Stimulated activated naive B cell treated with anti-CD40 and anti-IgM and Interleukin-4, amounts not matched to agents 10 μg/mL and 1 μg/mL and 100 μg/mL, for 72 hours (primary cell): ENCODE results near the gene CCDC93.

ENCODE experiments used
- ATAC-seq, 2 donors: fragments of 150-1000 bp; cut with Tn5 transposase; replicated peaks; 2 replicates each; pipeline ENCODE4 v1.10.0; 2021; ENCODE audit warnings: moderate library complexity in 1 of 2
- DNase-seq: peaks from one replicate; pipeline ENCODE4 v3.0.0; 2021
- H3K27ac Mint-ChIP-seq: one replicate; pipeline ENCODE4 v1.8.0; 2022; ENCODE audit warnings: mild to moderate bottlenecking, mixed read lengths
- H3K27me3 Mint-ChIP-seq, 2 donors: one replicate each; pipeline ENCODE4 v1.8.0; 2022; ENCODE audit warnings: mixed read lengths in 2 of 2
- H3K36me3 Mint-ChIP-seq, 2 donors: one replicate each; pipeline ENCODE4 v1.8.0; 2022; ENCODE audit warnings: mixed read lengths in 2 of 2, mild to moderate bottlenecking in 1 of 2
- H3K4me1 Mint-ChIP-seq, 2 donors: one replicate each; pipeline ENCODE4 v1.8.0; 2022; ENCODE audit warnings: mixed read lengths in 2 of 2, mild to moderate bottlenecking in 1 of 2
- H3K4me3 Mint-ChIP-seq, 2 donors: one replicate each; pipeline ENCODE4 v1.8.0; 2022; ENCODE audit warnings: mild to moderate bottlenecking in 2 of 2, mixed read lengths in 2 of 2, moderate library complexity in 1 of 2
- H3K9me3 Mint-ChIP-seq, 2 donors: one replicate each; pipeline ENCODE4 v1.8.0; 2022; ENCODE audit warnings: mixed read lengths in 2 of 2, mild to moderate bottlenecking in 1 of 2

CCDC93 gene

DNA sequence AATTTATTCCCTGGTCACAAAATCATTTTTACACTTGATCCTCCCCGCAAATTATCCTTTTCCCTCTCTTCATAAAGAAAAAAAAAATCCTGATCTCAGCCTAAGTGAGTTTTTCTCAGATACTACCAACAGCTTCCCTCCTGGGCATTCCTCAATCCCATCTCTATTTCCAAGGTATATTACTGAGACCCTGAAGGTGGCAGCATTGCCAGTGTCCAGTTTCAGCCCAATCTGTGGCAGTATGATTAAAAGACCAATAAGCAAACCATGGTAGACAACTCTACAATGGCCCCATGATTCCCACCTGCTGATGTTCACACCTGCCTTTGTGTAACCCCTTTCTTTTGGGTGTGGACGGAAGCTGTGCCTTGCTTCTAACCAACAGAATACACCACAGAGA, 45.1 kb downstream of the CCDC93 start:
- no peaks in the 10 kb centered on the region for H3K27me3 Mint-ChIP-seq
- no peaks in the 10 kb centered on the region for H3K9me3 Mint-ChIP-seq
- ATAC-seq (no peak), DNase-seq (no peak)
- peaks cover 3 to 10% of the 10 kb centered on the region in 2 donors for H3K4me1 Mint-ChIP-seq
- H3K36me3 Mint-ChIP-seq, result peaks cover 34 to 56% of the 10 kb centered on the region in 2 donors
- no peak overlapping the region for H3K27ac Mint-ChIP-seq
- H3K4me3 Mint-ChIP-seq, result no peak overlapping the region

- DNase-seq (no peak), ATAC-seq (no peak)
- peaks cover 37 to 59% of the 10 kb centered on the region in 2 donors for H3K36me3 Mint-ChIP-seq
- H3K9me3 Mint-ChIP-seq, result no peaks in the 10 kb centered on the region
- H3K27ac Mint-ChIP-seq, result no peak overlapping the region
- H3K4me1 Mint-ChIP-seq, result peaks cover 3 to 10% of the 10 kb centered on the region in 2 donors
- no peaks in the 10 kb centered on the region for H3K27me3 Mint-ChIP-seq
- H3K4me3 Mint-ChIP-seq, result no peak overlapping the region
Observed at GRCh38 chr2:117967977-117968718, 45.7 kb downstream of the CCDC93 start.

GRCh38 chr2:117963446-117963845, 50.4 kb downstream of the CCDC93 start:
- Mint-ChIP-seq H3K36me3 (peaks cover 19 to 48% of the 10 kb centered on the region in 2 donors), H3K9me3 (no peaks in the 10 kb centered on the region), H3K27ac (peak overlapping the region; percentile 2), H3K4me3 (no peak overlapping the region), H3K27me3 (no peaks in the 10 kb centered on the region), H3K4me1 (peaks cover 0 to 6% of the 10 kb centered on the region in 2 donors)
- ATAC-seq (no peak), DNase-seq (no peak)

GRCh38 chr2:117961201-117961600, 52.7 kb downstream of the CCDC93 start:
- no peaks in the 10 kb centered on the region for H3K9me3 Mint-ChIP-seq
- no peak overlapping the region for H3K27ac Mint-ChIP-seq
- no peak for ATAC-seq
- no peaks in the 10 kb centered on the region for H3K27me3 Mint-ChIP-seq
- DNase-seq, result no peak
- no peaks in the 10 kb centered on the region for H3K4me1 Mint-ChIP-seq
- H3K36me3 Mint-ChIP-seq, result peaks cover 34 to 62% of the 10 kb centered on the region in 2 donors
- H3K4me3 Mint-ChIP-seq, result no peak overlapping the region

GRCh38 chr2:117960231-117960630, 53.6 kb downstream of the CCDC93 start:
- Mint-ChIP-seq H3K4me3 (no peak overlapping the region), H3K36me3 (peaks cover 34 to 60% of the 10 kb centered on the region in 2 donors), H3K27ac (no peak overlapping the region), H3K9me3 (no peaks in the 10 kb centered on the region), H3K27me3 (no peaks in the 10 kb centered on the region), H3K4me1 (no peaks in the 10 kb centered on the region)
- DNase-seq (no peak), ATAC-seq (no peak)

- Mint-ChIP-seq H3K4me3 (no peak overlapping the region), H3K36me3 (peaks cover 31 to 62% of the 10 kb centered on the region in 2 donors), H3K9me3 (no peaks in the 10 kb centered on the region), H3K27me3 (no peaks in the 10 kb centered on the region), H3K4me1 (no peaks in the 10 kb centered on the region), H3K27ac (no peak overlapping the region)
- no peak for ATAC-seq
- DNase-seq, result no peak
Observed at GRCh38 chr2:117958186-117958585, 55.7 kb downstream of the CCDC93 start.

DNA sequence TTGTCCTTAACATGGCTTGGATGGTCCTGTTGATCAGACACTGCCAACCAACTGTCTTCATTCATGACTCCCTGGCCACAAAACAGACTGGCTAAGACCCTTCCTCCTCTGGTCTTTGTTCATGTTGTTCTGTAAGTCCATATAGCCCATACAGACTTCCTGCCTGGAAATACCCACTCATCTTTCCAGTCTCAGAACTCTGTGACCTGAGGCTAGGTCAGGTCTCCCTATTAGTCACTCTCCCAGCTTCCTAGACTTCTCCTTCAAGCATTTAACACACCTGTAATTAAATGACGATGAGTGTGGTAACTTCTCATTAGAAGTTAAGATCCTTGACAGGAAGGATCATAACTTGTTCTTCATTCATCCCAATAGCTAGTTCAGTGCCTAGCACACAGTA, 56.3 kb downstream of the CCDC93 start:
- H3K9me3 Mint-ChIP-seq, result no peaks in the 10 kb centered on the region
- no peak overlapping the region for H3K4me3 Mint-ChIP-seq
- no peaks in the 10 kb centered on the region for H3K27me3 Mint-ChIP-seq
- no peaks in the 10 kb centered on the region for H3K4me1 Mint-ChIP-seq
- no peak overlapping the region for H3K27ac Mint-ChIP-seq
- ATAC-seq, result no peak
- no peak for DNase-seq
- H3K36me3 Mint-ChIP-seq, result peaks cover 28 to 60% of the 10 kb centered on the region in 2 donors

DNA sequence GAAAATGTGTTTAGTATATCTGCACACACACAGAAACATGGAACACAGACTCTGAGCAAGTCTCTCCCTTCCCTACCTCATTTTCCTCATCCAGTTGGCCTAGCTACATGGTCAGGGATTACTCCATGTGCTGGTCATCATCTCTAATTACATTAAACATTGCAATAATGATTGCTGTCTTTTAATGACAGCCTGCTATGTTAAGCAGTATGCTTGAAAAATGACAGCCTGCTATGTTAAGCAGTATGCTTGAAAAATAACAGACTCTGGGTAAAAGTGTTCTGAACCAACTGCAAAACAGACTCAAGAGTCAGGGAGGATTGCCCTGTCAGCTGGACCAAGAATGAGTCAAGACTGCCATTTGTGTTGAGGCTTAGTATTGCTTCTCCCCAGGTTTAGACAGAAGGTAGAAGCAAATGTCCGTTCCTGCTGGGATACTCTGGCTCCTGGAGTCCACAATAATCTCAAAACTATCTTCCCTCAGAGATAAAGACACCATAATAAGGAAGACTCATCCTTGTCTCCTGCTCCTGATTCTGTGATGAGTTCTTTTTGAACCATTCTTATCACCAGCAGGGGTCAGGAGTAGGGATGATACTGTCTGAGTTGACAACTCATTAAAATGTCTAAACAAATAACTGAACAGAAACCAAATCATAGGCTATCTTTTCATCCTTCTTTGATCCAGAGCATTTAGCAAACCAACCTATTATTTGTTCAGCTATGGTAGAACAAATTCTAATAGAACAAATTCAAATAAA, 57.7 kb downstream of the CCDC93 start:
- Mint-ChIP-seq H3K4me1 (no peaks in the 10 kb centered on the region), H3K9me3 (no peaks in the 10 kb centered on the region), H3K4me3 (no peak overlapping the region), H3K36me3 (peaks cover 32 to 64% of the 10 kb centered on the region in 2 donors), H3K27me3 (no peaks in the 10 kb centered on the region), H3K27ac (no peak overlapping the region)
- ATAC-seq (no peak), DNase-seq (no peak)

GRCh38 chr2:117953231-117953630, 60.6 kb downstream of the CCDC93 start:
- DNase-seq, result no peak
- H3K27me3 Mint-ChIP-seq, result no peaks in the 10 kb centered on the region
- no peak overlapping the region for H3K4me3 Mint-ChIP-seq
- ATAC-seq, result no peak
- peaks cover 35 to 54% of the 10 kb centered on the region in 2 donors for H3K36me3 Mint-ChIP-seq
- H3K9me3 Mint-ChIP-seq, result no peaks in the 10 kb centered on the region
- H3K4me1 Mint-ChIP-seq, result peaks cover 2 to 5% of the 10 kb centered on the region in 2 donors
- no peak overlapping the region for H3K27ac Mint-ChIP-seq

- no peaks in the 10 kb centered on the region for H3K9me3 Mint-ChIP-seq
Observed at GRCh38 chr2:117952701-117953100, 61.2 kb downstream of the CCDC93 start.

DNA sequence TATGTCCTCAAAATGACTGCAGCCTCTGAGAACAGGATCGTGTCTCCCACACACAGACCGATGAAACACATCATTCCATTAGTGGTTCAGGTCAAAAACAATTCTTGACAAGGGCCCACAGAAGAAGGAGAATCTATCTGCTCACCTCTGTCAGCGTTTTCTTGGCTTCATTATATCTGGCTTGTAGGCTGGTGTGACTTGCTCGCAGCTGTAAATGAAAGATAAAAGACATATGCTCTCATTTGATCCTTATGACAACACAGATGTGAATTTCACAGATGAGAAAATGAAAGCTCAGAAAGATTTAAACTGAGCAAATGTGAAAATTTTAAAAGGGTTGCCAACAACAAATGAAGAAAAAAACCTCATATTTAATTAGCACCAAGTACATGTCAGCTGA, 61.6 kb downstream of the CCDC93 start:
- ATAC-seq, result no peak
- H3K27ac Mint-ChIP-seq, result no peak overlapping the region
- H3K4me1 Mint-ChIP-seq, result peaks cover 2 to 5% of the 10 kb centered on the region in 2 donors
- no peaks in the 10 kb centered on the region for H3K9me3 Mint-ChIP-seq
- peaks cover 32 to 52% of the 10 kb centered on the region in 2 donors for H3K36me3 Mint-ChIP-seq
- H3K27me3 Mint-ChIP-seq, result no peaks in the 10 kb centered on the region
- H3K4me3 Mint-ChIP-seq, result no peak overlapping the region
- DNase-seq, result no peak

More at GRCh38 chr2:117952701-117953100, 61.2 kb downstream of the CCDC93 start:
- no peak for DNase-seq
- peaks cover 2 to 5% of the 10 kb centered on the region in 2 donors for H3K4me1 Mint-ChIP-seq
- no peaks in the 10 kb centered on the region for H3K27me3 Mint-ChIP-seq
- ATAC-seq, result no peak
- peaks cover 34 to 54% of the 10 kb centered on the region in 2 donors for H3K36me3 Mint-ChIP-seq
- H3K27ac Mint-ChIP-seq, result no peak overlapping the region
- H3K4me3 Mint-ChIP-seq, result no peak overlapping the region

- no peak overlapping the region for H3K27ac Mint-ChIP-seq
- ATAC-seq (no peak), DNase-seq (no peak)
- no peak overlapping the region for H3K4me3 Mint-ChIP-seq
- no peaks in the 10 kb centered on the region for H3K9me3 Mint-ChIP-seq
- H3K27me3 Mint-ChIP-seq, result no peaks in the 10 kb centered on the region
- peaks cover 49 to 66% of the 10 kb centered on the region in 2 donors for H3K36me3 Mint-ChIP-seq
- peaks cover 2 to 5% of the 10 kb centered on the region in 2 donors for H3K4me1 Mint-ChIP-seq
Observed at GRCh38 chr2:117949806-117950205, 64.1 kb downstream of the CCDC93 start.

GRCh38 chr2:117948615-117949014, 65.3 kb downstream of the CCDC93 start:
- peaks cover 2 to 5% of the 10 kb centered on the region in 2 donors for H3K4me1 Mint-ChIP-seq
- H3K27ac Mint-ChIP-seq, result no peak overlapping the region
- no peak overlapping the region for H3K4me3 Mint-ChIP-seq
- no peaks in the 10 kb centered on the region for H3K27me3 Mint-ChIP-seq
- ATAC-seq (no peak), DNase-seq (no peak)
- H3K36me3 Mint-ChIP-seq, result peaks cover 47 to 65% of the 10 kb centered on the region in 2 donors
- H3K9me3 Mint-ChIP-seq, result no peaks in the 10 kb centered on the region

GRCh38 chr2:117945296-117945695, 68.6 kb downstream of the CCDC93 start:
- peaks cover 2 to 5% of the 10 kb centered on the region in 2 donors for H3K4me1 Mint-ChIP-seq
- H3K9me3 Mint-ChIP-seq, result no peaks in the 10 kb centered on the region
- ATAC-seq (no peak), DNase-seq (no peak)
- H3K27me3 Mint-ChIP-seq, result no peaks in the 10 kb centered on the region
- no peak overlapping the region for H3K4me3 Mint-ChIP-seq
- H3K36me3 Mint-ChIP-seq, result peaks cover 57 to 64% of the 10 kb centered on the region in 2 donors
- no peak overlapping the region for H3K27ac Mint-ChIP-seq

DNA sequence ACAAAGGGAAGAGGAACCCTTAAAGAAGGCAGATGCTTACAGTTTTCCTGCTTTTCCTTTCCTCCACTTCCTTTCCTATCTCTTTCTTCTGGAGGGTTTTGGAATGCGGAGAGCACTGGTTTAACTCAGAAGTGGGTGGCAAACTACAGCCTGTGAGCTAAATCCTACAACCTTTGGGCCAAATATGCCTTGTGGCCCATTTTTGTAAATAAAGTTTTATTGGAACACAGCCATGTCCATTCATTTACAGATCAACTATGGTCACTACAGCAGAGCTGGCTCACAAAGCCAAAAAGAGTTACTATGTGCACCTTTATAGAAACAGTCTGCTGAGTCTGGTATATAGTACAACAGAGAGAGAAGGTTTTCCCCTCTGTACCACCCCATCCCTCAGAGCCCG, 69.1 kb downstream of the CCDC93 start:
- Mint-ChIP-seq H3K4me3 (no peak overlapping the region), H3K27ac (no peak overlapping the region), H3K9me3 (no peaks in the 10 kb centered on the region), H3K27me3 (no peaks in the 10 kb centered on the region), H3K4me1 (peaks cover 2 to 5% of the 10 kb centered on the region in 2 donors), H3K36me3 (peaks cover 62 to 68% of the 10 kb centered on the region in 2 donors)
- no peak for ATAC-seq
- DNase-seq, result no peak
